Suprapubic skin (tissue), 4 donors: Measurements from ENCODE around the gene H2BW2. TPM values are rescaled to one million over a fixed set of nuclear protein-coding genes. Genes with fewer than 3 reads are reported as not detected.

Experiments used
- DNase-seq, 2 donors: peaks; one replicate each; pipeline ENCODE4 v3.0.0-alpha.2; 2019; ENCODE audit warnings: low spot score in 2 of 2
- H3K27ac ChIP-seq: fragments of 200-600 bp; sonication (generic); one replicate; pipeline ENCODE4 v1.5.1; 2019
- H3K27me3 ChIP-seq: fragments of 200-600 bp; sonication (generic); one replicate; pipeline ENCODE4 v1.5.1; 2019
- H3K36me3 ChIP-seq: fragments of 200-600 bp; sonication (generic); one replicate; pipeline ENCODE4 v1.5.1; 2019
- H3K4me1 ChIP-seq: fragments of 200-600 bp; sonication (generic); one replicate; pipeline ENCODE4 v1.5.1; 2019
- H3K4me3 ChIP-seq: fragments of 200-600 bp; sonication (generic); one replicate; pipeline ENCODE4 v1.5.1; 2019; ENCODE audit warnings: mild to moderate bottlenecking
- H3K9me3 ChIP-seq: fragments of 200-600 bp; sonication (generic); one replicate; pipeline ENCODE4 v1.5.1; 2019
- EP300 ChIP-seq: sonication (generic); formaldehyde crosslinking; IDR thresholded peaks from one replicate; pipeline ENCODE4 v1.6.1; 2017; ENCODE audit warnings: antibody characterized with exemption
- POLR2A ChIP-seq, 2 donors: fragments of 450-650 bp; IDR thresholded peaks; one replicate each; pipeline ENCODE4 v1.6.1; 2017; ENCODE audit warnings: antibody characterized with exemption in 2 of 2, mild to moderate bottlenecking in 2 of 2, moderate library complexity in 2 of 2
- POLR2AphosphoS5 ChIP-seq, 3 donors: sonication (generic); formaldehyde crosslinking; IDR thresholded peaks; one replicate each; pipeline ENCODE4 v1.6.1; 2017; ENCODE audit warnings: antibody characterized with exemption in 3 of 3
- WGBS: methylation state at CpG from one replicate; pipeline ENCODE4 v1.1.5; 2018; 5-methylcytosine and 5-hydroxymethylcytosine counted together
- total RNA-seq, 4 donors: library from RNA; depleted of rRNA; stranded (reverse); fragments of >200 nt; gene quantifications; one replicate each; pipeline ENCODE4 v1.1.0, GENCODE V29; 2016
- TF ChIP-seq, protein P1 (sequence below), 2 donors: fragments of 200-600 bp in 1 of 2; fragments of 450-650 bp in 1 of 2; sonication (generic) in 1 of 2; IDR thresholded peaks; one replicate each; pipeline ENCODE4 v1.5.1; 2016 to 2019; ENCODE audit warnings: antibody characterized with exemption in 2 of 2, mild to moderate bottlenecking in 1 of 2, moderate library complexity in 1 of 2

H2BW2 gene
- total RNA-seq, 4 donors from 2014 or later, result not detected

DNA sequence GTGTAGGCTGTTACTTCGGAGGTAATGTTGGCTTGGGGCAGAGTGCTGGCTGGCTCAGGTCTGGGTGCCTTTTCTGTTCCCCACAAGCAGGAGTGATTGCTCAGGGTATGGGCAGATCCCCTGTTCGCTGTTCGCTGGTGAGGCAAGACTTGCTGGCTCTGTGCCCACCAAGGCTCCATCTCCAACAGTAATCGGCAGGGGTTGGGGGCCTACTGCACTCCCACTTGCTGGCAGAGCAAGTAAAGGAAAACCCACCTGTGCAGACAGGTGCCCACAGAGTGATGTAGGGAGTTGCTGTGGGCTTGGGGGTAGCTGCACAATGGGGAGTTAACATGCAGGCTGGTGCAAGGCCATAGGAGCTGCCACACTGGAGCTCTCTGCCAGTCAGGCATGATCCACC, 44.3 kb downstream of the H2BW2 start:
- no CpG with 5 or more reads among the region's 4 CpGs for WGBS
- H3K4me1 ChIP-seq, result no peaks in the 10 kb centered on the region
- no peak overlapping the region for H3K4me3 ChIP-seq
- H3K27me3 ChIP-seq, result no peaks in the 10 kb centered on the region
- DNase-seq, result no peak
- H3K9me3 ChIP-seq, result no peaks in the 10 kb centered on the region
- TF ChIP-seq POLR2A (IDR thresholded peaks at IDR 0.05) (no peak), EP300 (no peak), POLR2AphosphoS5 (IDR thresholded peaks at IDR 0.05) (no peak)
- TF ChIP-seq, protein P1, sequence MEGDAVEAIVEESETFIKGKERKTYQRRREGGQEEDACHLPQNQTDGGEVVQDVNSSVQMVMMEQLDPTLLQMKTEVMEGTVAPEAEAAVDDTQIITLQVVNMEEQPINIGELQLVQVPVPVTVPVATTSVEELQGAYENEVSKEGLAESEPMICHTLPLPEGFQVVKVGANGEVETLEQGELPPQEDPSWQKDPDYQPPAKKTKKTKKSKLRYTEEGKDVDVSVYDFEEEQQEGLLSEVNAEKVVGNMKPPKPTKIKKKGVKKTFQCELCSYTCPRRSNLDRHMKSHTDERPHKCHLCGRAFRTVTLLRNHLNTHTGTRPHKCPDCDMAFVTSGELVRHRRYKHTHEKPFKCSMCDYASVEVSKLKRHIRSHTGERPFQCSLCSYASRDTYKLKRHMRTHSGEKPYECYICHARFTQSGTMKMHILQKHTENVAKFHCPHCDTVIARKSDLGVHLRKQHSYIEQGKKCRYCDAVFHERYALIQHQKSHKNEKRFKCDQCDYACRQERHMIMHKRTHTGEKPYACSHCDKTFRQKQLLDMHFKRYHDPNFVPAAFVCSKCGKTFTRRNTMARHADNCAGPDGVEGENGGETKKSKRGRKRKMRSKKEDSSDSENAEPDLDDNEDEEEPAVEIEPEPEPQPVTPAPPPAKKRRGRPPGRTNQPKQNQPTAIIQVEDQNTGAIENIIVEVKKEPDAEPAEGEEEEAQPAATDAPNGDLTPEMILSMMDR (IDR thresholded peaks at IDR 0.05), result no peak
- no peak overlapping the region for H3K27ac ChIP-seq
- H3K36me3 ChIP-seq, result no peaks in the 10 kb centered on the region

DNA sequence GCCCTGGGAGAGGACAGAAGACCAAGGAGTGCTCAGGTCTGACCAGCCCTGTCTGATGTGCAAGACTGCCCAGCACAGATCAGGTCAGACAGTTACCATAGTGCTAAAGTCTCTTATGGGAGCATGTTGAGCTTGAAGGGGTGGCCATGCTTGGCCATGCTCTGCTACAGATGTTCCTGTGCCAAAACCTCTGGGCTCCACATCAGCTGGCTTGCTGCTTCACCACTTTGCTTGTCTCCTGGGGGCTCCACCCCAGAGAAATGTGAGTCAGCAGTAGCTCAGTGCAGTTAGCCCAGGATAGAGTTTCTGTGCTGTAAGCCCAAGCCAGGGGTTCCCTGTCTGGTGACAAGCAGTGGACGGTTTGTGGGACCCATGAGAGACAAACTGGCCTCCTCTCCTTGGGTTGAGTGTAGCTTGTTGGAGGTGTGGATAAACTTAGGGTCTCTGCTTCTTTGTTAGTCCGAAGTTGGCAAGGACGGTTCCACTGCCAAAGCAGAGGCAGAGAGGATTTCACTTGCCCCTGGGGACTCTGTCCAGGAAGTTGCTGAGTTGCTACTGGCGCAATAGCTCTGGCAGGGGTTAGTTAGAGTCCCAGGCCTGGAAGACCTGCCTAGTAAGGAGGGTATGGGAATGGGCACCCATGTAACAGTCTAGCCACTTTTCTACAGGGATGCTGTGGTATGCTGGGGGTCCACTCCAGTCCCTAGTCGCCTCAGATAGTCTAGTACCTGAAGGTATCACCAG, 45.0 kb downstream of the H2BW2 start:
- Histone ChIP-seq H3K27ac (no peak overlapping the region), H3K36me3 (no peaks in the 10 kb centered on the region), H3K27me3 (no peaks in the 10 kb centered on the region), H3K9me3 (no peaks in the 10 kb centered on the region), H3K4me1 (no peaks in the 10 kb centered on the region), H3K4me3 (no peak overlapping the region)
- TF ChIP-seq POLR2A (IDR thresholded peaks at IDR 0.05), result no peak
- no peak for TF ChIP-seq POLR2AphosphoS5 (IDR thresholded peaks at IDR 0.05)
- TF ChIP-seq EP300, result no peak
- TF ChIP-seq, protein P1 (IDR thresholded peaks at IDR 0.05), result no peak
- DNase-seq, result no peak
- 78% methylated on average over 4 of the region's 5 CpGs for WGBS

DNA sequence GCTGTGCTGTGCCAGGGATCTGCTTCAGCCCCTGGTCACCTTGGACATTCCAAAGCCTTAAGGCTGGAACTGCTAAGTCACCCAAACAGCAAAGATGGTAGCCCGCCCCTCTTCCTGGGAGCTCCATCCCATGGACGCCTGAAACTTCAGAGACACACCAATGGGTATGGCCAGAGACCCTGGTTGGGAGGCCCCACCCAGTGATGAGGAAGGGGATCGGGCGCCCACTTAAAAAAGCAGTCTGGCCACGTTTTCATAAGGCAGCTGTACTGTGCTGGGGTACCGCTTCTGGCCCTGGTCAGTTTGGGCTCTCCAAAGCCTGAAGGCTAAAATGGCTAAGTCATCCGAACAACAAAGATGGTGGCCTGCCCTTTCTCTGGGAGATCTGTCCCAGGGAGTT, 45.7 kb downstream of the H2BW2 start:
- H3K4me1 ChIP-seq, result no peaks in the 10 kb centered on the region
- H3K27me3 ChIP-seq, result no peaks in the 10 kb centered on the region
- no peaks in the 10 kb centered on the region for H3K9me3 ChIP-seq
- H3K36me3 ChIP-seq, result no peaks in the 10 kb centered on the region
- 83% methylated on average over 6 of the region's 7 CpGs for WGBS
- H3K4me3 ChIP-seq, result no peak overlapping the region
- H3K27ac ChIP-seq, result no peak overlapping the region
- no peak for DNase-seq
- no peak for TF ChIP-seq POLR2AphosphoS5 (IDR thresholded peaks at IDR 0.05)
- TF ChIP-seq EP300, result no peak
- TF ChIP-seq, protein P1 (IDR thresholded peaks at IDR 0.05), result no peak
- TF ChIP-seq POLR2A (IDR thresholded peaks at IDR 0.05), result no peak

DNA sequence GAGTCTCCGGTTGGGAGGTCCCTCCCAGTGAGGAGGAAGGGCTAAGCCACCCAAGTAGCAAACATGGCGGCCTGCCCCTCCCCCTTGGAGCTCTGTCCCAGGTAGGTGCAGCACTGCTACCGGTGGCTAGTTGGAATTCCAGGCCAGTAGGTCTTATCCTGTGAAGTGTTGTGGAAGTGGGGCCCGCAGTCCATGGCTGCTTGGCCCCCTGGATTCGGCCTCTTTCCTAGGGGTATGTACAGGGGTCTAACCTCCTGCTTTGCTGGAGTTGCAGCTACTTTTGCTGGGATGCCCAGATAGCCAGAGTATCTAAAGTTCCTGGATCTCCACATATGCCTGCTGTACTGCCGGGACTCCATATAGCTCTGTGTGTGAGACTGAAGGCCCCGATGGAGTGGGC, 46.2 kb downstream of the H2BW2 start:
- Histone ChIP-seq H3K9me3 (no peaks in the 10 kb centered on the region), H3K4me1 (no peaks in the 10 kb centered on the region), H3K4me3 (no peak overlapping the region), H3K36me3 (no peaks in the 10 kb centered on the region), H3K27me3 (no peaks in the 10 kb centered on the region), H3K27ac (no peak overlapping the region)
- WGBS, result 100% methylated on average over 2 of the region's 7 CpGs
- no peak for DNase-seq
- TF ChIP-seq POLR2AphosphoS5 (IDR thresholded peaks at IDR 0.05) (no peak), EP300 (no peak), POLR2A (IDR thresholded peaks at IDR 0.05) (no peak)
- TF ChIP-seq, protein P1 (IDR thresholded peaks at IDR 0.05), result no peak

Other genes starting within 250 kb of the H2BW2 start
- 1 to 10 TPM in 1 of 4 donors, under 1 TPM in 3; 0.16 to 2.1 (median 0.53) TPM for gene RAB9B, start 207.7 kb upstream of the H2BW2 start, total RNA-seq
- 1 to 10 TPM in 3 of 4 donors, under 1 TPM in 1; 0.83 to 3.4 (median 2.4) TPM for gene TMSB15B, start 77.3 kb upstream of the H2BW2 start, total RNA-seq
- gene H2BW1, start 26.2 kb upstream of the H2BW2 start, total RNA-seq, result not detected
- gene TMSB15C, start 36.3 kb downstream of the H2BW2 start, total RNA-seq, result 1 to 10 TPM in 3 of 4 donors, under 1 TPM in 1; 0.25 to 4.7 (median 1.2) TPM
- under 1 TPM in 1 of 4 donors, not detected in 3; 0.42 TPM for gene ZCCHC18, start 72.6 kb downstream of the H2BW2 start, total RNA-seq
- 10 to 100 TPM in 1 of 4 donors, 1 to 10 TPM in 3; 5.5 to 22.0 (median 7.6) TPM for gene SLC25A53, start 117.1 kb downstream of the H2BW2 start, total RNA-seq
- 10 to 100 TPM; 10.7 to 18.3 (median 16.9) TPM for gene FAM199X, start 126.5 kb downstream of the H2BW2 start, total RNA-seq
- gene ESX1, start 215.0 kb downstream of the H2BW2 start, total RNA-seq, result not detected